Endodermal cell (in vitro differentiated cells): ENCODE measurements around the gene CDC42EP1. TPM values are rescaled to one million over a fixed set of nuclear protein-coding genes. Genes with fewer than 3 reads are reported as not detected.

Source experiments
- DNase-seq: peaks from one replicate; pipeline ENCODE4 v3.0.0-alpha.2; 2017
- H3K27ac ChIP-seq: 2 replicates; pipeline ENCODE4 v1.5.1; 2013; ENCODE audit warnings: mild to moderate bottlenecking, low read depth, low read length, moderate library complexity
- H3K27me3 ChIP-seq: 2 replicates; pipeline ENCODE4 v1.6.1; 2013; ENCODE audit warnings: mild to moderate bottlenecking, low read length, moderate library complexity; ENCODE audit not compliant: insufficient read depth, control insufficient read depth, poor library complexity, severe bottlenecking
- H3K36me3 ChIP-seq: 2 replicates; pipeline ENCODE4 v1.7.0; 2013; ENCODE audit warnings: mild to moderate bottlenecking, low read length, moderate library complexity; ENCODE audit not compliant: control insufficient read depth, insufficient read depth
- H3K4me1 ChIP-seq: one replicate; pipeline ENCODE4 v1.7.0; 2013; ENCODE audit warnings: low read length; ENCODE audit not compliant: control insufficient read depth, insufficient read depth
- H3K4me3 ChIP-seq: 2 replicates; pipeline ENCODE4 v1.5.1; 2013; ENCODE audit warnings: mild to moderate bottlenecking, low read length, moderate library complexity
- H3K9ac ChIP-seq: 2 replicates; pipeline ENCODE4 v1.6.1; 2013; ENCODE audit warnings: mild to moderate bottlenecking, low read length, moderate library complexity; ENCODE audit not compliant: poor library complexity, severe bottlenecking; ENCODE audit errors: extremely low read depth
- H3K9me3 ChIP-seq: 2 replicates; pipeline ENCODE4 v1.6.1; 2013; ENCODE audit warnings: mild to moderate bottlenecking, low read length, moderate library complexity; ENCODE audit not compliant: control insufficient read depth
- H3K27ac Mint-ChIP-seq: 2 replicates; pipeline ENCODE4 v1.8.0; 2020; ENCODE audit warnings: mixed read lengths
- H3K27me3 Mint-ChIP-seq: 2 replicates; pipeline ENCODE4 v1.8.0; 2021; ENCODE audit warnings: mild to moderate bottlenecking, mixed read lengths; ENCODE audit not compliant: insufficient read depth
- H3K36me3 Mint-ChIP-seq: 2 replicates; pipeline ENCODE4 v1.8.0; 2020; ENCODE audit warnings: low read depth, mixed read lengths
- H3K4me1 Mint-ChIP-seq: 2 replicates; pipeline ENCODE4 v1.8.0; 2020; ENCODE audit warnings: mixed read lengths
- H3K4me3 Mint-ChIP-seq: 2 replicates; pipeline ENCODE4 v1.8.0; 2020; ENCODE audit warnings: mild to moderate bottlenecking, moderate library complexity, mixed read lengths
- H3K9me3 Mint-ChIP-seq: 2 replicates; pipeline ENCODE4 v1.8.0; 2020; ENCODE audit warnings: mild to moderate bottlenecking, mixed read lengths
- WGBS, 2 experiments: methylation state at CpG; one replicate each; pipeline versions ENCODE4 v1.1.5 to v1.1.7; 2013; ENCODE audit warnings: missing lambda C conversion rate in 2 of 2, mixed read lengths in 1 of 2; ENCODE audit not compliant: insufficient coverage in 1 of 2, insufficient read length in 1 of 2; 5-methylcytosine and 5-hydroxymethylcytosine counted together
- long read RNA-seq, 4 experiments: library from polyadenylated mRNA in 2 of 4; library from RNA in 1 of 4; library from capped mRNA in 1 of 4; stranded (forward) in 3 of 4; unstranded in 1 of 4; transcript quantifications; one replicate each; pipeline ENCODE4 v2.0.0, GENCODE V29; 2020 to 2021; ENCODE audit warnings: inconsistent platforms in 1 of 4
- polyA plus RNA-seq, 2 experiments: library from polyadenylated mRNA; stranded (reverse); fragments of 50-300 nt; gene quantifications; one replicate each; pipeline ENCODE4 v1.2.3, GENCODE V29; 2013
- total RNA-seq, 2 donors: library from RNA; stranded (reverse); fragmentation: NEBNext Ultra II Directional in 1 of 2; extraction: Animal tissue kit (Norgen Biotek cat#: 25700) in 1 of 2; gene quantifications; 2 replicates in 1 of 2; 3 replicates in 1 of 2; pipeline ENCODE4 v1.2.1, GENCODE V29; 2021
- TF ChIP-seq, protein P1 (sequence below): fragments of 200-600 bp; sonication (generic); conservative IDR thresholded peaks from 2 replicates; pipeline ENCODE4 v1.5.0; 2021; ENCODE audit warnings: antibody characterized with exemption, mild to moderate bottlenecking

CDC42EP1 gene, protein sequence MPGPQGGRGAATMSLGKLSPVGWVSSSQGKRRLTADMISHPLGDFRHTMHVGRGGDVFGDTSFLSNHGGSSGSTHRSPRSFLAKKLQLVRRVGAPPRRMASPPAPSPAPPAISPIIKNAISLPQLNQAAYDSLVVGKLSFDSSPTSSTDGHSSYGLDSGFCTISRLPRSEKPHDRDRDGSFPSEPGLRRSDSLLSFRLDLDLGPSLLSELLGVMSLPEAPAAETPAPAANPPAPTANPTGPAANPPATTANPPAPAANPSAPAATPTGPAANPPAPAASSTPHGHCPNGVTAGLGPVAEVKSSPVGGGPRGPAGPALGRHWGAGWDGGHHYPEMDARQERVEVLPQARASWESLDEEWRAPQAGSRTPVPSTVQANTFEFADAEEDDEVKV
- total RNA-seq: 10 to 100 TPM; 45.0 to 45.1 TPM
- 22.1 TPM for polyA plus RNA-seq (2013, experiment 1 of 2)
- polyA plus RNA-seq (2013, experiment 2 of 2): 22.6 TPM
- long read RNA-seq, experiment 1, transcript CDC42EP1-201 (3 exons, 2,181 nt): major isoform, 7 of 41 reads
- long read RNA-seq, experiment 1, partial matches to known transcripts: 34 of 41 reads
- long read RNA-seq, experiment 1, other reads (novel, unspliced or antisense): 0 of 41 reads
- long read RNA-seq, experiment 2, transcript CDC42EP1-201 (3 exons, 2,181 nt): major isoform, 81 of 100 reads
- long read RNA-seq, experiment 2, partial matches to known transcripts: 5 of 100 reads
- long read RNA-seq, experiment 2, other reads (novel, unspliced or antisense): 14 of 100 reads
- long read RNA-seq, experiment 3, transcript CDC42EP1-201 (3 exons, 2,181 nt): major isoform, 8 of 15 reads
- long read RNA-seq, experiment 3, partial matches to known transcripts: 5 of 15 reads
- long read RNA-seq, experiment 3, other reads (novel, unspliced or antisense): 2 of 15 reads
- long read RNA-seq, experiment 4, partial matches to known transcripts: 0 of 2 reads
- long read RNA-seq, experiment 4, other reads (novel, unspliced or antisense): 1 of 2 reads

DNA sequence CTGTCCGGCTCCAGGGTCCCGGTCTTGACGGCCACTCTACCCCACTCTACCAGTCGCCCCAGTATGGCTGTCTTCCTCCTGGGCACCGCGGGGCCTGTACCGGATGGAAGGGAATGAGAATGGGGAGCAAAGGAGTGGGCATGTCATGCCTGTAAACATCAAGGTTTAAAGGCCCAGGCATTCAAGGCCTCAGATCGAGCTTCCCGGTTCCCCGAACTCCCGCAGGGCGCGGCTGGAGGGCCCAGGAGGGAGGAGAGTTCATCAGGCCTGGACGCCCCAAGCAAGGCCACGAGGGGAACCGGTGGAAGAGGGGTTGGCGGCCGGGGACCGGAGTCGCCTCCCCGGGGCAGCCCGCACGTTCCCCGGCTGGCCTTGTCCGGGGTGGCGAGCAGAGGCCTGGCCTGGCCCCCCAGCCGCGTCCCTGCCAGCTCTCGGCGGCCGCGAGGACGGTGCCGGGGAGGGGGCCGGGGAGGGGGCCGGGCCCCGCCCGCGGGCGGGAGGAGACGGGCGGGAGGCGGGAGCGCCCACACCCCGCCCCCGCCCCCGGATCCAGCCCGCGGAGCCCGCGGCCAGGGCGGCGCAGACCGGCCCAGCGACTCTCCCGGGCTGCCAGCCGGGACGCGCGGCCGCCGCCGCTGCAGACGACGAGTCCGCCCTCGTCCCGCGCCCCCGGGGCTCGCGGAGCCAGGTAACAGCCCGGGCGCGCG is at the start of gene CDC42EP1:
CDC42EP1 (plus strand) TSS at position 580 of the 707 bp plus-strand sequence. CDS start 5,870 bp downstream, outside the sequence.
- H3K4me3 Mint-ChIP-seq: peak within 1 kb of the TSS; percentile 75
- Histone ChIP-seq H3K4me1 (peaks cover 31% of the 10 kb centered on the region), H3K36me3 (peaks cover 16% of the 10 kb centered on the region), H3K9me3 (no peaks in the 10 kb centered on the region), H3K27ac (peak within 1 kb of the TSS; percentile 68), H3K9ac (peak within 1 kb of the TSS; percentile 81), H3K27me3 (no peaks in the 10 kb centered on the region), H3K4me3 (peak within 1 kb of the TSS; percentile 85)
- peak; percentile 85 for DNase-seq
- H3K27ac Mint-ChIP-seq: peak within 1 kb of the TSS; percentile 90
- peaks cover 2% of the 10 kb centered on the region for H3K36me3 Mint-ChIP-seq
- peaks cover 11% of the 10 kb centered on the region for H3K27me3 Mint-ChIP-seq
- peaks cover 53% of the 10 kb centered on the region for H3K4me1 Mint-ChIP-seq
- TF ChIP-seq, protein P1, sequence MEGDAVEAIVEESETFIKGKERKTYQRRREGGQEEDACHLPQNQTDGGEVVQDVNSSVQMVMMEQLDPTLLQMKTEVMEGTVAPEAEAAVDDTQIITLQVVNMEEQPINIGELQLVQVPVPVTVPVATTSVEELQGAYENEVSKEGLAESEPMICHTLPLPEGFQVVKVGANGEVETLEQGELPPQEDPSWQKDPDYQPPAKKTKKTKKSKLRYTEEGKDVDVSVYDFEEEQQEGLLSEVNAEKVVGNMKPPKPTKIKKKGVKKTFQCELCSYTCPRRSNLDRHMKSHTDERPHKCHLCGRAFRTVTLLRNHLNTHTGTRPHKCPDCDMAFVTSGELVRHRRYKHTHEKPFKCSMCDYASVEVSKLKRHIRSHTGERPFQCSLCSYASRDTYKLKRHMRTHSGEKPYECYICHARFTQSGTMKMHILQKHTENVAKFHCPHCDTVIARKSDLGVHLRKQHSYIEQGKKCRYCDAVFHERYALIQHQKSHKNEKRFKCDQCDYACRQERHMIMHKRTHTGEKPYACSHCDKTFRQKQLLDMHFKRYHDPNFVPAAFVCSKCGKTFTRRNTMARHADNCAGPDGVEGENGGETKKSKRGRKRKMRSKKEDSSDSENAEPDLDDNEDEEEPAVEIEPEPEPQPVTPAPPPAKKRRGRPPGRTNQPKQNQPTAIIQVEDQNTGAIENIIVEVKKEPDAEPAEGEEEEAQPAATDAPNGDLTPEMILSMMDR: no peak
- H3K9me3 Mint-ChIP-seq: no peaks in the 10 kb centered on the region
- 8 to 12% methylated on average over 13 to 76 of the region's 76 CpGs for WGBS, 2 experiments

DNA sequence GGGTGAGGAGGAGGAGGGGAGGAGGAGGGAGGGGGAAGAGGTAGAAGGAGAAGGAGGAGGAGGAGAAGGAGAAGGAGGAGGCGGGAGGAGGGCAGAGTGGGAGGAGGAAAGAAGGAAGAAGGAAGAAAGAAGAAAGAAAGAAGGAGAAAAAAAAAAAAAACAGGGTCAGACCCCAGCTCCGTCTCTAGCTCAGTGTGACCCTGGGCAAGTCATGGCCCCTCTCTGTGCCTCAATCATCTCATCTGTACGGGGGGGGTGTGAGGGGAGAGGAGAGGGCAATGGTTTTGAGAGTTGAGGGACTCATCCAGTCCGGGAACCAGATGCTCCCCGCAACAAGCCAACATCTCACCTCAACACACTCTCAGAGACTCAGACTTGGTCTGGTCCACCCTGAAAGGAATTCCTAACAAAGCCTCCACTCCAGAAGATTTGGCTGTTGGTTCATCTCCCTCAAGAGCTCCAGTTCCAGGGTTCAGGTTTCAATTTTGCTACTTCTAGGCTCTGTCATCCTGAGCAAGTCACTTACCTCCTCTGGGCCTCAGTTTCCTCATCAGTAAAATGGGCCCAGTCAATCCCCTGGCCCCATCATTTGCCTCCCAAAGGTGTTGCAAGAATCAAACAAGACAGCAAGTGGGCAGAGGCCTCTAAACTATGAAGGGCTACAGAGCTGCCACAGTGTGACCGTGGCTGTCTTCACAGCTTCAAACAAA is 48.7 kb upstream of the CDC42EP1 start:
- DNase-seq: no peak
- Histone ChIP-seq H3K4me3 (no peak overlapping the region), H3K27me3 (no peaks in the 10 kb centered on the region), H3K9ac (no peak overlapping the region), H3K9me3 (no peaks in the 10 kb centered on the region), H3K36me3 (no peaks in the 10 kb centered on the region), H3K4me1 (peaks cover 3% of the 10 kb centered on the region), H3K27ac (peak overlapping the region; percentile 87)
- H3K4me3 Mint-ChIP-seq: no peak overlapping the region
- H3K36me3 Mint-ChIP-seq: peaks cover 26% of the 10 kb centered on the region
- peaks cover 3% of the 10 kb centered on the region for H3K9me3 Mint-ChIP-seq
- H3K27ac Mint-ChIP-seq: no peak overlapping the region
- H3K27me3 Mint-ChIP-seq: no peaks in the 10 kb centered on the region
- TF ChIP-seq, protein P1: no peak
- WGBS, 2 experiments: 86 to 92% methylated on average over 1 to 6 of the region's 6 CpGs
- H3K4me1 Mint-ChIP-seq: peaks cover 10% of the 10 kb centered on the region
